Dedifferentiated amniotic fluid mesenchymal stem cell (primary cell): Measurements from ENCODE around the gene VWDE.
"Not testable (repeated sequence)": the region's sequence is repeated elsewhere in the genome, so short reads cannot be mapped to it uniquely, and the experiment has no call there.

ENCODE experiments used
- DNase-seq: peaks from one replicate; pipeline ENCODE4 v3.0.0-alpha.2; 2016; ENCODE audit errors: extremely low spot score

The VWDE gene

DNA sequence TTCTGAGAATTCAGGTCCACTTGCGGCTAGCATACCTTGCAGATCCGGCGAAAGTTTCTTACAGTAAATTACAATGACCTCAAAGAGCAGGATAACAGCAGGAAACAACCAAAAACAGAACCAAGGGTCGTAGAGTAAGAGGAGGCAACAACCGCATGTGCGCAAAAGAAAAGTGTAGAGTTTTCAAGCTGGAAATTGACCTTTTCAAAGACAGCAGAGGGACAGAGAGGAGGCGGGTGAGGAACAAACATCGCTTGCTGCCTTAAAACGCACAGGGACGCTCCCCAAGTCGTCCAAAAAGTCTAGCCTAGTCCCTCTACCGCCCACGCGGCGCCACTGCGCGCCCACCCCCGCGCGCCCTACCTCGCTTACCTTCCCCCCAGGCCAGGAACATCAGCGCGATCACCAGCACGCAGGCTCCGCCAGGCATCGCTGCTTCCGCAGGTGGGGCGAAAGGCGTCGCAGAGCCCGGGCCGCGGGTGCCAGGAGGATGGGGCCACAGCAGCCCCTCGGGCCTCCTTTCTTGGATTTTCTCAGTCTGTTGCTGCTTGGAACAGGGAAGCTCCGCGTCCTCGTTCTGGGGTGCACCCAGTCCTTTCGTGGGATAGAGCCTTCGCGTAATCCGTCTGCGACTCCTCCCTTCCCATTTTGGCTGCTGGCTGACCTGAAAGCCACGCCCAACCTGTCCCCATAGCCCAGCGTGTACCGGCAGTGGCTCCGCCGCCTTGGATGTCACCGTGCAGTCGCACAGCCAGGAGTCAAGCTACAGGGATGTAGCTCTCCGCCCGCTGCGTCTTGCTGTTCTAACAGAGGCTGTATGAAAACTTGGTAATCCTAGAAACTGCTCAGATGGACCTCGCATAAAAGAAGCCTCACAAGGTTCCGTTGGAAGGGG is at the start of gene VWDE:
VWDE (minus strand) TSS at position 579 of the 895 bp plus-strand sequence; CDS start at position 430, 149 bp downstream.
- no peak for DNase-seq

DNA sequence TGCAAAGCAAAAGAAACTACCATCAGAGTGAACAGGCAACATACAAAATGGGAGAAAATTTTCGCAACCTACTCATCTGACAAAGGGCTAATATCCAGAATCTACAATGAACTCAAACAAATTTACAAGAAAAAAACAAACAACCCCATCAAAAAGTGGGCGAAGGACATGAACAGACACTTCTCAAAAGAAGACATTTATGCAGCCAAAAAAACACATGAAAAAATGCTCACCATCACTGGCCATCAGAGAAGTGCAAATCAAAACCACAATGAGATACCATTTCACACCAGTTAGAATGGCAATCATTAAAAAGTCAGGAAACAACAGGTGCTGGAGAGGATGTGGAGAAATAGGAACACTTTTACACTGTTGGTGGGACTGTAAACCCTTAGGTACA is 49.5 kb upstream of the VWDE start:
- DNase-seq, result not testable (repeated sequence)

DNA sequence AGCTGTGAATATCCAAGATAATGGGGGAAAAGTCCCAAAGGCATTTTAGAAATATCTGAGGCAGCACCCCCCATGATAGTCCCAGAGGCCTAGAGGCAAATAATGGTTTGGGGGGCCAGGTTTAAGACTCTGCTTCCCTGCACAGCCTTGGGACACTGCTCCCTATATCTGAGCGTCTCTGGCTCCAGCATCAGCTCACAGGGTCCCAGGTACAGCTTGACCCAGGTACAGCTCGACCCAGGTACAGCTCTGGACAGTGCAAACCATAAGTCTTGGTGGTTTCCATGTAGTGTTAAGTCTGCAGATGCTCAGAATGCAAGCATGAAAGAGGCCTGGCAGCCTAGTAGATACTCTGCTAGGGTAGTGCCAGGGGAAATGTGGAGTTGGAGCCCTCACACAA is 47.0 kb upstream of the VWDE start:
- no peak for DNase-seq

DNA sequence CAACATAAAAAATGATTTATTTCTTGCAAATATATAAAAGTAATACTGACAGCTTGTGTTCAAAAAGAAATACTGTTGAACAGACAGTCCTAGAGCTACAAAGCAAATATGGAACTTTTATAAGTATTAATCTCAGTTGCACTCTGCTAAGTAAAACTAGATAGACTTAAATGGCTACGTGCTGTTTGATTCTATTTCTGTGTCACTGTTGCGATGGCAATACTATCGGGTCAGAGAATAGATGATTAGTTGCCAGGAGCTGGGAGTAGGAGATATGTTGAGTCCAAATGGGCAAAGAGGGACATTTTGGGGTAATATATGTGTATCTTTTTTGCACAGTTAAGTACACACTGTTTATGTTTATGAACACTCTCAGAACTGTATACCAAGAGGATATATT is 41.1 kb upstream of the VWDE start:
- no peak for DNase-seq

DNA sequence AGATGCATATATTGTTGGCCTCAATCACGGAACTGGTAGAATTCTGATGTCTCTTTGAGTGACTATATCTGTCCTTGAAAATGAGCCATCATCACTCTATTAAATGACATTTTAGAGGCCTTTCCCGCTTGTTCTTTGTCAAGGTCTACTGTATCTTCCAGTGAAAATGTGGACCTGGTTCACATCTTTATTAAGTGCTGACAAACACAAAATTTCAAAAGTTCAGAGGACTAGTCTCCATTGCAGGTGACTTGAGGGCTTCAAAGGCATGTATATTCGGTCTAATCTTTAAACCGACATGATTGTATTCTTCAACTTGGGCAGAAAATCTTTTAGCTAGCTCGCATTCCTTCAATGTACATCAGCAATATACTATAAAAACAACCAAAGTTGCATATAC is 36.6 kb upstream of the VWDE start:
- no peak for DNase-seq

GRCh38 chr7:12436896-12437535 is 33.4 kb upstream of the VWDE start:
- DNase-seq, result no peak

DNA sequence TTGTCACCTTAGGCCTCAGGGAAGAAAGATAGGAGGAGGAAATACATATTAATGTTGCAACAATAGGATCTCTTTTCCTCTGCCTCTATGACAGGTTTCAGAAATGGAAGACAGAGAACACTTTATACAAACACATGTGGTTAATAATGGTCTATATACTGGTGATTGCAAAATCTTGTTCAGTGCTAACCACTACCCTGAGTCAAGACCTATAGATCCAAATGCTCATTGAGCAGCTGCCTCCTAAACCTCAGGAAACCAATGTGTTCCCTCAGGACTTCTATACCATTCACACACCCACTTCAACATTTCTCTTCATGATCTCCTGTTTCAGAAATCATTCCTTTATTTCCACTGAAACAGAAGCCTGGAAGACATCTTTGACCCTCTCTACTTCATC is 32.5 kb upstream of the VWDE start:
- DNase-seq, result no peak

GRCh38 chr7:12434012-12434642 is 30.5 kb upstream of the VWDE start:
- no peak for DNase-seq

DNA sequence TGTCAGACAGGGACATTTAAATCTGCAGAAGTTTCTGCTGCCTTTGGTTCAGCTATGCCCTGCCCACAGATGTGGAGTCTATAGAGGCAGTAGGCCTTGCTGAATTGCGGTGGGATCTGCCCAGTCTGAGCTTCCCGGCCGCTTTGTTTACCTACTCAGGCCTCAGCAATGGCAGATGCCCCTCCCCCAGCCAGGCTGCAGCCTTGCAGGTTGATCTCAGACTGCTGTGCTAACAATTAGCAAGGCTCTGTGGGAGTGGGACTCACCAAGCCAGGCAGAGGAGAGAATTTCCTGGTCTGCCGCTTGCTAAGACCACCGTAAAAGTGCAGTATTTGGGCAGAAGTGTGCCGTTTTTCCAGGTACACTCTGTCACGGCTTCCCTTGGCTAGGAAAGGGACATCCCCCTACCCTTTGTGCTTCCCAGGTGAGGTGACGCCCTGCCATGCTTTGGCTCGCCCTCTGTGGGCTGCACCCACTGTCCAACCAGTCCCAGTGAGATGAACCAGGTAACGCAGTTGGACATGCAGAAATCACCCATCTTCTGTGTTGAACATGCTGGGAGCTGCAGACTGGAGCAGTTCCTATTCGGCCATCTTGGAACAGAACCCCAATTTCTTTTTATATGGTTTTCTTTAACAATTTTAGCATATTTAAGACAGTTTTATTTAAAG is 28.4 kb upstream of the VWDE start:
- no peak for DNase-seq

DNA sequence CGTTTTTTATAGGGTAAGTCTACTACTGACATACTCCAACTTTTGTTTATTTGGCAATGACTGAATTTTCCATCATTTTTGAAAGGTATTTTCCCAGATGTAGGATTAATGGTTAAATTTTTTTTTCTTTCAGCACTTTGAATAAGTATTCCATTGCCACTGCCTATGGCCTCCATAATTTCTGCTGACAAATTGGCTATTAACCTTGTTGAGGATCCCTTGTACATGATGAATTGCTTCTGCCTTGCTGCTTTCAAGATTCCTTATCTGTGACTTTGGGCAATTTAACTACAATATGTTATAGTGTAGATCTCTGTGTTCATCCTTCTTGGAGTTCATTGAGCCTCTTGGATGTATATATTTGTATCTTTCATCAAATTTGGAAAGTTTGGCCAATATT is 21.6 kb upstream of the VWDE start:
- DNase-seq, result no peak

- no peak for DNase-seq
Measured at GRCh38 chr7:12423997-12424745, 20.5 kb upstream of the VWDE start.

GRCh38 chr7:12423355-12423996 is 19.8 kb upstream of the VWDE start:
- peak; percentile 16 for DNase-seq

- no peak for DNase-seq
Measured at GRCh38 chr7:12422554-12423320, 19.1 kb upstream of the VWDE start.

- DNase-seq, result no peak
Measured at GRCh38 chr7:12418452-12418851, 14.8 kb upstream of the VWDE start.

- DNase-seq, result no peak
Measured at GRCh38 chr7:12415072-12415471, 11.4 kb upstream of the VWDE start.

DNA sequence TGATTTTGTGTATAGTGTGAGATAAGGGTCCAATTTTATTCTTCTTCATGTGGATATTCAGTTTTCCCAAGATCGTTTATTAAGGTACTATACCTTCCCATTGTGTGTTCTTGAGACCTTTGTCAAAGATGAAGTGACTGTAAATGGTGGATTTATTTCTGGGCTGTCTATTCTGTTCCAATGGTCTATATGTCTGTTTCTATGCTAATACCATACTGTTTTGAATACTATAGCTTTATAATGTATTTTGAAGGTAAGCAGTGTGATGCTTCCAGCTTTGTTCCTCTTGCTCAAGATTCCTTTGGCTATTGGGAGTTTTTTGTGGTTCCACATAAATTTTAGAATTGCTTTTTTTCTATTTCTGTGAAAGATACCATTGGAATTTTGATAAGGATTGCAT is 8.7 kb upstream of the VWDE start:
- no peak for DNase-seq

- no peak for DNase-seq
Measured at GRCh38 chr7:12410523-12410922, 6.9 kb upstream of the VWDE start.

GRCh38 chr7:12409097-12409711 is 5.5 kb upstream of the VWDE start:
- no peak for DNase-seq

DNA sequence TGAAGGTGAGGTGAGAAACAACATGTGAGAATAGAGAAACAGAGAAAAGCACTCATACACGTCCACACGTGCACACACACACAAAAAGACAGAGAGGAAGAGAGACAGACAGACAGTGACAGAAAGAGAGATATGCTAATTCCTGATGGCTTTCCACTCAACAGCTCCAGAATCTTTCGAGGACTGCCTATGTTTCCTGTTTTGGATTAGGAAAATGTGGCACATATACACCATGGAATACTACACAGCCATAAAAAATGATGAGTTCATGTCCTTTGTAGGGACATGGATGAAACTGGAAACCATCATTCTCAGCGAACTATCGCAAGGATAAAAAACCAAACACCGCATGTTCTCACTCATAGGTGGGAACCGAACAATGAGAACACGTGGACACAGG is 4.0 kb upstream of the VWDE start:
- DNase-seq, result not testable (repeated sequence)

- DNase-seq, result no peak
Measured at GRCh38 chr7:12402365-12402725, 1.3 kb downstream of the VWDE start.
